Stomach (tissue), 4 donors: ENCODE measurements around the gene RCAN2.

ENCODE experiments used
- CTCF ChIP-seq, 7 experiments: fragments of 450-650 bp in 4 of 7; fragments of 200-600 bp in 3 of 7; sonication (generic) in 3 of 7; IDR thresholded peaks; one replicate each; pipeline ENCODE4 v1.5.1; 2016 to 2019; ENCODE audit warnings: antibody characterized with exemption in 7 of 7, control low read depth in 2 of 7, mild to moderate bottlenecking in 1 of 7
- POLR2A ChIP-seq, 4 donors: fragments of 450-650 bp; IDR thresholded peaks; one replicate each; pipeline ENCODE4 v1.6.1; 2016; ENCODE audit warnings: antibody characterized with exemption in 4 of 4, control low read depth in 2 of 4, mild to moderate bottlenecking in 1 of 4, moderate library complexity in 1 of 4

- TF ChIP-seq CTCF (IDR thresholded peaks at IDR 0.05) (no peak), POLR2A (IDR thresholded peaks at IDR 0.05) (no peak)
These were observed 185.4 kb downstream of the RCAN2 start for GRCh38 chr6:46305833-46306232.
